SKM-1 treated with dmso at 0.1 percent for 144 hours (cell line): ENCODE results near the gene MCC.
"Not testable (repeated sequence)": the region's sequence is repeated elsewhere in the genome, so short reads cannot be mapped to it uniquely, and the experiment has no call there.

ENCODE experiments used
- DNase-seq: peaks from one replicate; lab custom pipeline; 2025; ENCODE audit not compliant: unreplicated experiment; lab: John Stamatoyannopoulos, UW

Gene MCC

GRCh38 chr5:113491022-113491421 is 2.8 kb upstream of the MCC start:
- DNase-seq, result no peak

GRCh38 chr5:113490317-113490716 is 2.1 kb upstream of the MCC start:
- no peak for DNase-seq

- DNase-seq, result peak; percentile 51
These were observed 1.0 kb upstream of the MCC start for GRCh38 chr5:113489299-113489698.

GRCh38 chr5:113488645-113489184 is 462 bp upstream of the MCC start:
- no peak for DNase-seq

- DNase-seq, result no peak
These were observed 855 bp downstream of the MCC start for GRCh38 chr5:113487416-113487780.

- DNase-seq, result no peak
These were observed 8.0 kb downstream of the MCC start for GRCh38 chr5:113480243-113480642.

- no peak for DNase-seq
These were observed 9.6 kb downstream of the MCC start for GRCh38 chr5:113478691-113479090.

- DNase-seq, result no peak
These were observed 14.0 kb downstream of the MCC start for GRCh38 chr5:113474100-113474728.

- no peak for DNase-seq
These were observed 25.2 kb downstream of the MCC start for GRCh38 chr5:113463032-113463431.

- not testable (repeated sequence) for DNase-seq
These were observed 31.1 kb downstream of the MCC start for GRCh38 chr5:113457106-113457505.

GRCh38 chr5:113452941-113453340 is 35.3 kb downstream of the MCC start:
- DNase-seq, result no peak

GRCh38 chr5:113451797-113452196 is 36.5 kb downstream of the MCC start:
- no peak for DNase-seq

- DNase-seq, result no peak
These were observed 37.3 kb downstream of the MCC start for GRCh38 chr5:113450929-113451328.

GRCh38 chr5:113450462-113450861 is 37.8 kb downstream of the MCC start:
- no peak for DNase-seq

GRCh38 chr5:113448252-113448651 is 40.0 kb downstream of the MCC start:
- no peak for DNase-seq

GRCh38 chr5:113447498-113448050 is 40.7 kb downstream of the MCC start:
- DNase-seq, result no peak

- DNase-seq, result no peak
These were observed 41.8 kb downstream of the MCC start for GRCh38 chr5:113446358-113446927.

- DNase-seq, result no peak
These were observed 51.1 kb downstream of the MCC start for GRCh38 chr5:113437111-113437510.

- DNase-seq, result no peak
These were observed 52.7 kb downstream of the MCC start for GRCh38 chr5:113435575-113435974.

GRCh38 chr5:113434889-113435288 is 53.4 kb downstream of the MCC start, which contains the start of gene TSSK1B:
TSSK1B (minus strand) TSS chr5:113434989; CDS start chr5:113434839, 150 bp downstream.
- no peak for DNase-seq

- DNase-seq, result no peak
These were observed 54.2 kb downstream of the MCC start for GRCh38 chr5:113433862-113434612.

GRCh38 chr5:113433071-113433470 is 55.2 kb downstream of the MCC start:
- DNase-seq, result no peak
